K562 (cell line): ENCODE results near the gene ARHGAP12. TPM values are rescaled to one million over a fixed set of nuclear protein-coding genes. Genes with fewer than 3 reads are reported as not detected.

Experiments
- ARHGAP35 ChIP-seq: fragments of 450-650 bp; IDR thresholded peaks from 2 replicates; pipeline ENCODE4 v1.6.1; 2018; ENCODE audit not compliant: partially characterized antibody
- BDP1 ChIP-seq: IDR thresholded peaks from 3 replicates; pipeline ENCODE4 v1.6.1; 2011; ENCODE audit not compliant: insufficient read length, insufficient read depth
- CAMTA2 ChIP-seq: fragments of 250-450 bp; sonication (Bioruptor Pico); conservative IDR thresholded peaks from 2 replicates; pipeline ENCODE4 v1.5.1; 2022
- CHD2 ChIP-seq: IDR thresholded peaks from 2 replicates; pipeline ENCODE4 v1.6.1; 2011; ENCODE audit warnings: low read depth, low read length
- FIP1L1 ChIP-seq: fragments of 200-400 bp; formaldehyde crosslinking; IDR thresholded peaks from 2 replicates; pipeline ENCODE4 v1.6.1; 2018; ENCODE audit warnings: mild to moderate bottlenecking, low read depth, low read length; ENCODE audit not compliant: poor library complexity, severe bottlenecking
- HDAC8 ChIP-seq: fragments of 450-650 bp; IDR thresholded peaks from 2 replicates; pipeline ENCODE4 v1.6.1; 2016; ENCODE audit warnings: mild to moderate bottlenecking, missing genetic modification characterization, moderate library complexity, missing compliant biosample characterization
- KAT7 ChIP-seq: sonication (generic); formaldehyde crosslinking; IDR thresholded peaks from 2 replicates; pipeline ENCODE4 v1.8.0; 2022; ENCODE audit warnings: missing genetic modification reagents, mild to moderate bottlenecking, borderline replicate concordance
- KDM1A ChIP-seq, 2 experiments: fragments of 450-650 bp; IDR thresholded peaks; 2 replicates each; pipeline ENCODE4 v1.6.1; 2016; ENCODE audit warnings: mild to moderate bottlenecking in 2 of 2
- LEF1 ChIP-seq: fragments of 450-650 bp; IDR thresholded peaks from 2 replicates; pipeline ENCODE4 v1.6.1; 2016; ENCODE audit warnings: mild to moderate bottlenecking
- MYNN ChIP-seq, 2 experiments: sonication (generic); formaldehyde crosslinking in 1 of 2; IDR thresholded peaks; 2 replicates each; pipeline versions ENCODE4 v1.5.0 to v1.6.1; 2016 to 2020; ENCODE audit warnings: antibody characterized with exemption in 1 of 2, missing genetic modification reagents in 1 of 2
- POLR2B ChIP-seq: fragments of 450-650 bp; IDR thresholded peaks from 2 replicates; pipeline ENCODE4 v1.6.1; 2018; ENCODE audit warnings: low read depth; ENCODE audit not compliant: partially characterized antibody
- RBM17 ChIP-seq: fragments of 200-400 bp; formaldehyde crosslinking; IDR thresholded peaks from 2 replicates; pipeline ENCODE4 v1.6.1; 2017; ENCODE audit warnings: low read depth, mild to moderate bottlenecking, low read length, borderline replicate concordance
- RFX7 ChIP-seq: fragments of 250-450 bp; sonication (Bioruptor Pico); IDR thresholded peaks from 2 replicates; pipeline ENCODE4 v1.5.1; 2021; ENCODE audit warnings: mild to moderate bottlenecking
- TEAD4 ChIP-seq, 2 experiments: sonication (generic) in 1 of 2; formaldehyde crosslinking in 1 of 2; IDR thresholded peaks; 2 replicates each; pipeline versions ENCODE4 v1.6.1 to v1.8.0; 2012 to 2022; ENCODE audit warnings: borderline replicate concordance in 1 of 2, inconsistent platforms in 1 of 2, low read length in 1 of 2, mild to moderate bottlenecking in 1 of 2, missing genetic modification reagents in 1 of 2
- TFAP4 ChIP-seq: sonication (generic); formaldehyde crosslinking; IDR thresholded peaks from 2 replicates; pipeline ENCODE4 v1.8.0; 2022; ENCODE audit warnings: missing genetic modification reagents, mild to moderate bottlenecking, moderate library complexity, borderline replicate concordance
- ZFPM2 ChIP-seq: fragments of 250-450 bp; sonication (Bioruptor Pico); IDR thresholded peaks from 2 replicates; pipeline ENCODE4 v1.5.1; 2022; ENCODE audit warnings: mild to moderate bottlenecking
- ZKSCAN1 ChIP-seq: fragments of 150-350 bp; IDR thresholded peaks from 2 replicates; pipeline ENCODE4 v1.6.1; 2016; ENCODE audit warnings: low read depth, low read length
- ZKSCAN3 ChIP-seq: fragments of 250-450 bp; sonication (Bioruptor Pico); IDR thresholded peaks from 2 replicates; pipeline ENCODE4 v1.4.0; 2020
- ZNF121 ChIP-seq: sonication (generic); formaldehyde crosslinking; conservative IDR thresholded peaks from 2 replicates; pipeline ENCODE4 v1.8.0; 2022; ENCODE audit warnings: missing genetic modification reagents
- ZNF431 ChIP-seq: sonication (generic); formaldehyde crosslinking; IDR thresholded peaks from 2 replicates; pipeline ENCODE4 v1.8.0; 2022; ENCODE audit warnings: mild to moderate bottlenecking, missing genetic modification reagents
- ZNF717 ChIP-seq: fragments of 250-450 bp; sonication (Bioruptor Pico); IDR thresholded peaks from 2 replicates; pipeline ENCODE4 v1.5.0; 2021
- polyA plus RNA-seq, 8 experiments: library from polyadenylated mRNA; depleted of rRNA in 4 of 8; stranded (reverse) in 5 of 8; unstranded in 3 of 8; fragments of >200 nt; fragmentation: Nextera tagmentation in 2 of 8; fragmentation: Illumina TruSeq in 1 of 8; extraction: Ambion mirVana in 2 of 8; extraction: Trizol in 1 of 8; gene quantifications; 2 replicates each; pipeline versions ENCODE4 v1.2.1 to v1.2.3, GENCODE V29; 2011 to 2014; ENCODE audit warnings: inconsistent platforms in 1 of 8, missing spikeins in 1 of 8
- total RNA-seq, 7 experiments: library from RNA; depleted of rRNA in 6 of 7; stranded (reverse); fragments of >200 nt in 6 of 7; fragmentation: Illumina TruSeq in 2 of 7; extraction: Trizol in 2 of 7; gene quantifications; 2 replicates each; pipeline versions ENCODE4 v1.2.1 to v1.2.3, GENCODE V29; 2011 to 2021; ENCODE audit warnings: low replicate concordance in 1 of 7
- TF ChIP-seq, protein P1 (sequence below): fragments of 250-450 bp; sonication (Bioruptor Pico); IDR thresholded peaks from 2 replicates; pipeline ENCODE4 v1.4.0; 2020; ENCODE audit warnings: mild to moderate bottlenecking, moderate library complexity
- TF ChIP-seq, protein P2 (sequence below): sonication (generic); IDR thresholded peaks from 2 replicates; pipeline ENCODE4 v1.6.1; 2016
- TF ChIP-seq, protein P3 (sequence below): sonication (generic); formaldehyde crosslinking; IDR thresholded peaks from 2 replicates; pipeline ENCODE4 v1.8.1; 2023; ENCODE audit warnings: mild to moderate bottlenecking, missing genetic modification reagents
- TF ChIP-seq, protein P4 (sequence below): fragments of 200-400 bp; formaldehyde crosslinking; IDR thresholded peaks from 2 replicates; pipeline ENCODE4 v1.6.1; 2017; ENCODE audit warnings: mild to moderate bottlenecking, low read depth, low read length, moderate library complexity

The ARHGAP12 gene
- total and polyA plus RNA-seq, 9 of the 15 experiments (the other 6 are each of a cell fraction or from before 2014, with no cell fraction given) = 4.4 to 18.7 (median 10.1) TPM

DNA sequence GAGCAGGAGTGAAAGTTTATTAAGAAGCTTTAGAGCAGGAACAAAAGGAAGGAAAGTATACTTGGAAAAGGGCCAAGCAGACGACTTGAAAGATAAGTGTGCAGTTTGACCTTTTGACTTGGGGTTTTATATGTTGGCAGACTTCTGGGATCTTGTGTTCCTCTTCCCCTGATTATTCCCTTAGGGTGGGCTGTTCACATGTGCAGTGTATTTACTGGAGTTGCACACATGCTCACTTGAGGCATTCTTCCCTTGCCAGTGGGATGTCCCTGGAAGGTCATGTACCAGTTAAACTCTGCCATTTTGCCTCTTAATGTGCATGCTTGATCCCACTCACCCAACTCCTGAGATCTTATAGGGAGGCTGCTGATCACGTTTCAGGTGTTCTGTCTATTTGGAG, 23.4 kb upstream of the ARHGAP12 start (continued):
- no peak for TF ChIP-seq ZNF431 (CRISPR knock-in tag)
- TF ChIP-seq ZNF121 (CRISPR knock-in tag) = no peak
- peak; percentile 85 for TF ChIP-seq TEAD4 (IDR thresholded peaks at IDR 0.05; ENCODE audit: low read length)
- TF ChIP-seq TEAD4 (CRISPR knock-in tag; IDR thresholded peaks at IDR 0.05; ENCODE audit: borderline replicate concordance) = no peak
- TF ChIP-seq ZNF717 (CRISPR knock-in tag) = no peak
- no peak for TF ChIP-seq TFAP4 (CRISPR knock-in tag)
- no peak for TF ChIP-seq ZFPM2 (CRISPR knock-in tag)
- TF ChIP-seq MYNN (IDR thresholded peaks at IDR 0.05) = no peak
- TF ChIP-seq MYNN (CRISPR knock-in tag; IDR thresholded peaks at IDR 0.05) = no peak
- no peak for TF ChIP-seq ZKSCAN1
- TF ChIP-seq KDM1A (IDR thresholded peaks at IDR 0.05) = peak; percentile 82 to 83
- TF ChIP-seq KAT7 = no peak
- TF ChIP-seq ARHGAP35 = no peak
- no peak for TF ChIP-seq CHD2
- TF ChIP-seq, protein P1, sequence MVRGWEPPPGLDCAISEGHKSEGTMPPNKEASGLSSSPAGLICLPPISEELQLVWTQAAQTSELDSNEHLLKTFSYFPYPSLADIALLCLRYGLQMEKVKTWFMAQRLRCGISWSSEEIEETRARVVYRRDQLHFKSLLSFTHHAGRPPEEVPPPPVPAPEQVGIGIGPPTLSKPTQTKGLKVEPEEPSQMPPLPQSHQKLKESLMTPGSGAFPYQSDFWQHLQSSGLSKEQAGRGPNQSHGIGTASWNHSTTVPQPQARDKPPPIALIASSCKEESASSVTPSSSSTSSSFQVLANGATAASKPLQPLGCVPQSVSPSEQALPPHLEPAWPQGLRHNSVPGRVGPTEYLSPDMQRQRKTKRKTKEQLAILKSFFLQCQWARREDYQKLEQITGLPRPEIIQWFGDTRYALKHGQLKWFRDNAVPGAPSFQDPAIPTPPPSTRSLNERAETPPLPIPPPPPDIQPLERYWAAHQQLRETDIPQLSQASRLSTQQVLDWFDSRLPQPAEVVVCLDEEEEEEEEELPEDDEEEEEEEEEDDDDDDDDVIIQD (CRISPR knock-in tag) = no peak
- TF ChIP-seq CAMTA2 (CRISPR knock-in tag) = no peak
- TF ChIP-seq LEF1 = peak; percentile 70; the same call in 1 of the 2 replicates
- TF ChIP-seq, protein P2, sequence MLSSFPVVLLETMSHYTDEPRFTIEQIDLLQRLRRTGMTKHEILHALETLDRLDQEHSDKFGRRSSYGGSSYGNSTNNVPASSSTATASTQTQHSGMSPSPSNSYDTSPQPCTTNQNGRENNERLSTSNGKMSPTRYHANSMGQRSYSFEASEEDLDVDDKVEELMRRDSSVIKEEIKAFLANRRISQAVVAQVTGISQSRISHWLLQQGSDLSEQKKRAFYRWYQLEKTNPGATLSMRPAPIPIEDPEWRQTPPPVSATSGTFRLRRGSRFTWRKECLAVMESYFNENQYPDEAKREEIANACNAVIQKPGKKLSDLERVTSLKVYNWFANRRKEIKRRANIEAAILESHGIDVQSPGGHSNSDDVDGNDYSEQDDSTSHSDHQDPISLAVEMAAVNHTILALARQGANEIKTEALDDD = no peak
- no peak for TF ChIP-seq FIP1L1
- TF ChIP-seq RBM17 = no peak
- TF ChIP-seq HDAC8 (tag) = no peak
- TF ChIP-seq RFX7 (CRISPR knock-in tag) = no peak
- no peak for TF ChIP-seq BDP1
- TF ChIP-seq, protein P3, sequence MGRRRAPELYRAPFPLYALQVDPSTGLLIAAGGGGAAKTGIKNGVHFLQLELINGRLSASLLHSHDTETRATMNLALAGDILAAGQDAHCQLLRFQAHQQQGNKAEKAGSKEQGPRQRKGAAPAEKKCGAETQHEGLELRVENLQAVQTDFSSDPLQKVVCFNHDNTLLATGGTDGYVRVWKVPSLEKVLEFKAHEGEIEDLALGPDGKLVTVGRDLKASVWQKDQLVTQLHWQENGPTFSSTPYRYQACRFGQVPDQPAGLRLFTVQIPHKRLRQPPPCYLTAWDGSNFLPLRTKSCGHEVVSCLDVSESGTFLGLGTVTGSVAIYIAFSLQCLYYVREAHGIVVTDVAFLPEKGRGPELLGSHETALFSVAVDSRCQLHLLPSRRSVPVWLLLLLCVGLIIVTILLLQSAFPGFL = no peak
- TF ChIP-seq ZKSCAN3 (CRISPR knock-in tag) = no peak
- TF ChIP-seq POLR2B = no peak
- TF ChIP-seq, protein P4, sequence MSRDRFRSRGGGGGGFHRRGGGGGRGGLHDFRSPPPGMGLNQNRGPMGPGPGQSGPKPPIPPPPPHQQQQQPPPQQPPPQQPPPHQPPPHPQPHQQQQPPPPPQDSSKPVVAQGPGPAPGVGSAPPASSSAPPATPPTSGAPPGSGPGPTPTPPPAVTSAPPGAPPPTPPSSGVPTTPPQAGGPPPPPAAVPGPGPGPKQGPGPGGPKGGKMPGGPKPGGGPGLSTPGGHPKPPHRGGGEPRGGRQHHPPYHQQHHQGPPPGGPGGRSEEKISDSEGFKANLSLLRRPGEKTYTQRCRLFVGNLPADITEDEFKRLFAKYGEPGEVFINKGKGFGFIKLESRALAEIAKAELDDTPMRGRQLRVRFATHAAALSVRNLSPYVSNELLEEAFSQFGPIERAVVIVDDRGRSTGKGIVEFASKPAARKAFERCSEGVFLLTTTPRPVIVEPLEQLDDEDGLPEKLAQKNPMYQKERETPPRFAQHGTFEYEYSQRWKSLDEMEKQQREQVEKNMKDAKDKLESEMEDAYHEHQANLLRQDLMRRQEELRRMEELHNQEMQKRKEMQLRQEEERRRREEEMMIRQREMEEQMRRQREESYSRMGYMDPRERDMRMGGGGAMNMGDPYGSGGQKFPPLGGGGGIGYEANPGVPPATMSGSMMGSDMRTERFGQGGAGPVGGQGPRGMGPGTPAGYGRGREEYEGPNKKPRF = no peak
